VCaP (cell line): ENCODE measurements around the gene TRDMT1.

ENCODE experiments used
- H3K27ac ChIP-seq: fragments of 450-650 bp; 2 replicates; pipeline ENCODE4 v1.5.1; 2017
- CTCF ChIP-seq: fragments of 450-650 bp; conservative IDR thresholded peaks from 2 replicates; pipeline ENCODE4 v1.5.1; 2017; ENCODE audit warnings: mild to moderate bottlenecking, moderate library complexity

The TRDMT1 gene

GRCh38 chr10:17183110-17183509 lies 18.4 kb downstream of the TRDMT1 start:
- no peak overlapping the region for H3K27ac ChIP-seq
- TF ChIP-seq CTCF: no peak; the same call in 1 of the 2 replicates

GRCh38 chr10:17181751-17182150 lies 19.7 kb downstream of the TRDMT1 start:
- no peak overlapping the region for H3K27ac ChIP-seq
- TF ChIP-seq CTCF: no peak

- no peak for TF ChIP-seq CTCF
- no peak overlapping the region for H3K27ac ChIP-seq
Measured at GRCh38 chr10:17181110-17181509, 20.4 kb downstream of the TRDMT1 start.

- no peak for TF ChIP-seq CTCF
- no peak overlapping the region for H3K27ac ChIP-seq
Measured at GRCh38 chr10:17179002-17179401, 22.5 kb downstream of the TRDMT1 start.

- no peak overlapping the region for H3K27ac ChIP-seq
- TF ChIP-seq CTCF: peak; percentile 48
Measured at GRCh38 chr10:17178006-17178405, 23.5 kb downstream of the TRDMT1 start.

- H3K27ac ChIP-seq: peak overlapping the region; percentile 17; the same call in 1 of the 2 replicates
- TF ChIP-seq CTCF: no peak
Measured at GRCh38 chr10:17177014-17177413, 24.5 kb downstream of the TRDMT1 start.

GRCh38 chr10:17176091-17176490 lies 25.4 kb downstream of the TRDMT1 start:
- no peak overlapping the region for H3K27ac ChIP-seq
- no peak for TF ChIP-seq CTCF

- TF ChIP-seq CTCF: no peak
- no peak overlapping the region for H3K27ac ChIP-seq
Measured at GRCh38 chr10:17175551-17175950, 25.9 kb downstream of the TRDMT1 start.
